ENCODE measurements around the gene CHIT1.

The CHIT1 gene

GRCh38 chr1:203172184-203173010 is 57.1 kb downstream of the CHIT1 start:
- DNase-seq = peak in 1 of 2 donors; percentile 12

GRCh38 chr1:203171341-203172183 is 57.9 kb downstream of the CHIT1 start:
- no peak for DNase-seq

- no peak for DNase-seq
Measured at GRCh38 chr1:203170625-203171330, 58.7 kb downstream of the CHIT1 start.

GRCh38 chr1:203169770-203170520 is 59.5 kb downstream of the CHIT1 start:
- DNase-seq = no peak

GRCh38 chr1:203168991-203169390 is 60.5 kb downstream of the CHIT1 start:
- no peak for DNase-seq

DNA sequence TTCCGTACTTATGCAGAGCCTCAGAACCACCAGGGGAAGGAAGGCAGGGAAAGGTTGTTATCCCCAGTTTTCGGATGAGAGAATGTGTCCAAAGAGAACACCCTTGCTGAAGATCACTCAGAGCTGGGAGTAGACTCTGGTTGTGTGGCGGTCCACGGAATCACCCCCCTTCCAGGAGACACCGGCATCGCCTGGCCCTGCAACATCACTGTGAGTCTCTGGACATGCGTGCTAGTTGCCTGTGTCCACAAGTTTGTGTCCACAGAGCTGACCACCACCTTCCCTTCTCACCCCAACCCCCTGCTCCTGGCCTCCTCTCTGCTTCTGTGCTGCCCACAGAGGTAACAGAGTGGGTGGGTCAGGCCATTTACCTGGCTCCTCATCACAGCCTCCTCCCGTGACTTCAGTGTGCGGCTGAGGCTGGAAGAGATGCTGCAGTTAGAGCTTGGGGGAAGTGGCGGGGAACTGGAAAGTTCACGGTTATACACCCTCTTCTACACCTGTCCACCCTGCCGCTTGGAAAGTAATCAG is 61.2 kb downstream of the CHIT1 start:
- no peak for DNase-seq

DNA sequence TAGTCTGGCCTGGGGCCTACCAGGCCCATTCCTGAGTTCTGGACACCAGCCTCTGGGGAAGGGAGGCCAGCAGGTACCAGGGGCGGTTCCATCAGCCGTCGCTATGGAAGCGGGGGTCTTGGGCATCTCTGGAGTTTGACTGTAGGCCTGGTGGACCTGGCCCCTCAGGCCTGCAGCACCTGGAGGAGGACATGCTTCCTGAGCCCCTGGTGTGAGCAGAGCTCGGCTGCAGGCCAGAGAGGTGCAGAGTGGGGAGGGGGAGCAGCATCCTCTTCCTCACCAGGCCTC is 61.6 kb downstream of the CHIT1 start:
- no peak for DNase-seq

GRCh38 chr1:203167026-203167912 is 62.2 kb downstream of the CHIT1 start:
- no peak for DNase-seq

- DNase-seq = no peak
Measured at GRCh38 chr1:203166192-203166940, 63.1 kb downstream of the CHIT1 start.

Data from bone marrow (tissue), 2 donors.